Activated CD8-positive, alpha-beta memory T cell treated with anti-CD3 and anti-CD28 coated beads for 4 hours (primary cell): Measurements from ENCODE around the gene OLA1.
"Not testable (repeated sequence)": the region's sequence is repeated elsewhere in the genome, so short reads cannot be mapped to it uniquely, and the experiment has no call there.

Experiments
- DNase-seq, 2 donors: peaks; one replicate each; pipeline ENCODE4 v3.0.0-alpha.2; 2020; ENCODE audit warnings: low read depth in 2 of 2

The OLA1 gene

GRCh38 chr2:174248187-174248997 is at the start of gene OLA1:
Gene OLA1, minus strand, starts transcription at chr2:174248532. Its CDS starts 1,717 bp downstream, at chr2:174246815.
- peak; percentile 90 to 92 for DNase-seq

- DNase-seq, result no peak
Measured at GRCh38 chr2:174292908-174293307, 44.6 kb upstream of the OLA1 start.

DNA sequence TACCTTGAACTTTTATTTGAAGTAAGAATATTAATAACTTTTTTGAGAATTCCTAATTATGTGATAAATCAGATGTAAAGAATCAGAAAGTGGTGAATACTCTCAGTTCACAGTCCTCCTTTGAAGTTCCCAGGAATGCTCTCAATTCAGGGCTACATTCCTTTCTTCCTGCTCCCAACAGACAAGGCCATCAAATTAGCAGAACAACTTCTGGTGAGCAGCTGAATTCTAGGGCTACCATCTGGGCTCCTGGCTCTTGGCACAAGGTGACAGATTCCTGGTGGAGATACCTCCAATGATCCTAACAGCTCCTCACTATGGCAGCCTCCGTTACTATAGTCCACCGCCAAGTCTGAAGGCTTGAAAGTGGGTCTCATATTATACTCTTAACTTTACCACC is 37.8 kb upstream of the OLA1 start:
- no peak for DNase-seq

- DNase-seq, result no peak
Measured at GRCh38 chr2:174282441-174282840, 34.1 kb upstream of the OLA1 start.

GRCh38 chr2:174281736-174282135 is 33.4 kb upstream of the OLA1 start:
- no peak for DNase-seq

DNA sequence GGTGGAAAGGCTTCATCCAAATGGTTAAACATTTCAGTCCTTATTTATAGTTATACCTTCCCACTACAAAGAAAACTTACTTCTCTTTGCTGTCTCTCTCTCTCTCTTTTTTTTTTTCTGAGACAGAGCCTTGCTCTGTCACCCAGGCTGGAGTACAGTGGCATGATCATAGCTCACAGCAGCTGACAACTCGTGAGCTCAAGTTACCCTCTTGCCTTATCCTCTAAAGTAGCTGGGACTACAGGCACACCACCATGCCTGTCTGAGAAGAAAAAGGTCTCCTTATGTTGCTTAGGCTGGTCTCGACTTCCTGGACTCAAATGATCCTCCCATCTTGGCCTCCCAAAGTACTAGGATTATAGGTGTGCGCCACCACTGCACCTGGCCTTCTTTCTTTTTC is 32.3 kb upstream of the OLA1 start:
- DNase-seq, result no peak

GRCh38 chr2:174270263-174270662 is 21.9 kb upstream of the OLA1 start:
- not testable (repeated sequence) for DNase-seq

DNA sequence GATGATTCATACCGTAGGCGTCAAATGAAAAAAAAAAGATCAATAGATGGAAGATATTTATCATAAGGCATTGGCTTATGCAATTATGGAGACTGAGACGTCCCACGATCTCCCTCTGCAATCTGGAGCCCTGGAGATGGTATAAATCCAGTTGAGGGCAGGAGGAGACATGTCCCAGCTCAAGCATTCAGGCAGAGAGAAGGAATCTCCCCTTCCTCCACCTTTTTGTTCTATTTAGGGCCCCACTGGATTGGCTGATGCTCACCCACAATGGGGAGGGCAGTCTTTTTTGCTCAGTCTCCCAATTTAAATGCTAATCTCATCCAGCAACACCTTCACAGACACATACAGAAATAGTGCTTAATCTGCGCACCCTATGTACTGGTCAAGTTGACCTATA is 18.0 kb upstream of the OLA1 start:
- no peak for DNase-seq

GRCh38 chr2:174263997-174264396 is 15.7 kb upstream of the OLA1 start:
- no peak for DNase-seq

DNA sequence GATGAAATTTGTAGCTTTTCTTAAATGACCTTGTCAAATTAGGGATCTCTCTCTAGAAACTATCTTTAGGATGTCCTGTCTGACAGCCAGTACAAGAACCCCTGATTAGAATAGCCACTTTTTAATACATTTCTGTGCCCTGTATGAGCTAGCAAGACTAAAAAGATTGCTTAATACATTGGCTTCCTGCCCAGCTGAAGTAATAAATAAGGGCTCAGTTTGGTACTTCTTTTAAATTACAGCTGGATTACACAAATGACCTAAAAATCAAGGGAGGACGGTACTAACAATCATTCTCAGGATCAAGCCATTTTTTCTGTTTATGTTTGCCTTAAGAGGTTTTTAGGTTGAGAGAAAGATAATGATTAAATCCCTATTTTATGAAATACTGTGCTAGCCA is 11.6 kb upstream of the OLA1 start:
- no peak for DNase-seq

DNA sequence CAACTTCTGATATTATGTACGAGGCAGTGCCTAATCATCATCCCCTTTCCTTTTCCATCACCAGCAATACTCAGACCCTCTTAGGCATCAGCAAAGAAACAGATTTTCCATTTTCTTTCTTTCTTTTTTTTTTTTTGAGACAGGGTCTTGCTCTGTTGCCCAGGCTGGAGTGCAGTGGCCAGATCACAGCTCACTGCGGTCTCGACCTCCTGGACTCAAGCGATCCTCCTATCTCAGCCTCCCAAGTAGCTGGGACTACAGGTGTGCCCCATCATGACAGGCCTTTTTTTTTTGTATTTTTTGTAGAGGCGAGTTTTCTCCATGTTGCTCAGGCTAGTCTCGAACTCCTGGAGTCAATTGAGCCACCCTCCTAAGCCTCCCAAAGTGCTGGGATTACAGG is 5.9 kb upstream of the OLA1 start:
- DNase-seq, result no peak

DNA sequence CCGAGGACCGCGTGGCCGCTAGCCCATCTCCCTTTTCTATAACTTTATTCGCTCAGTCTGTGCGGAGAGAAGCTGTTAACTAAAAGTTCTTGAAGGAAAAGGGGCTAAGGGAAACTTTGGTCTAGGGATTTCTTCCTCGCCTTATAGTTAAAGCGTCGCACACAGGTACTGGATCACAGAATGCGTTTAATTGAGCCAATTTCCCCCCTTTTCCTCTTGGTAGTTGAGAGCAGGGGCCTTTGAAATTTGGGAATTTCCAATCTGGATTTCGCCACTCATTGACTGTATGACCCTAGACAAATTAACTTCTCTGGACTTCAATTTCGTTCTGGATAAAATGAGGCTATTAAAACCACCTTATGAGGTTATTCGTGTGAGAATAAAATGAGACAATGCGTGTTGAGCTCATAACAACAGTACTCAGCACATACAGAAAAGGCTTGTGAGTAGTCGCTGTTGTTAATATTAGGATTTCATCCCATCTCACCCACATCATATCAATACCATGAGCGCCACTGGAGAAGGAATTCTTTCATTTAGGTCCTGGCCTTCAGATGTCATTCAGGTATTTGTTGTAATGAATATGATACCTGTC is 763 bp upstream of the OLA1 start:
- no peak for DNase-seq

GRCh38 chr2:174247474-174248186 is 702 bp downstream of the OLA1 start:
- DNase-seq, result no peak

- DNase-seq, result no peak
Measured at GRCh38 chr2:174246944-174247381, 1.4 kb downstream of the OLA1 start.

DNA sequence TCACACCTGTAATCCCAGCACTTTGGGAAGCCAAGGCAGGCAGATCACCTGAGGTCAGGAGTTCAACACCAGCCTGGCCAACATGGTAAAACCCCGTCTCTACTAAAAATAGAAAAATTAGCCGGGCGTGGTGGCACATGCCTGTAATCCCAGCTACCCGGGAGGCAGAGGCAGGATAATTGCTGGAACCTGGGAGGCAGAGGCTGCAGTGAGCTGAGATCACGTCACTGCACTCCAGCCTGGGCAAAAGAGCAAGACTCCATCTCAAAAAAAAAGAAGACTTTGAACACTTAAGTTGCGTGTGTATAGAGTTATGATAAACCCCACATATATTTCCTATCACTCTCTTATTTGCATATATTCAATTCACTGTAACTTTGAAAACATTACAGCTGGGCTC is 2.7 kb downstream of the OLA1 start:
- DNase-seq, result not testable (repeated sequence)

GRCh38 chr2:174245065-174245464 is 3.3 kb downstream of the OLA1 start:
- no peak for DNase-seq

- DNase-seq, result no peak
Measured at GRCh38 chr2:174243812-174244211, 4.5 kb downstream of the OLA1 start.

GRCh38 chr2:174240097-174240496 is 8.2 kb downstream of the OLA1 start:
- no peak for DNase-seq

GRCh38 chr2:174236429-174236828 is 11.9 kb downstream of the OLA1 start:
- no peak for DNase-seq

DNA sequence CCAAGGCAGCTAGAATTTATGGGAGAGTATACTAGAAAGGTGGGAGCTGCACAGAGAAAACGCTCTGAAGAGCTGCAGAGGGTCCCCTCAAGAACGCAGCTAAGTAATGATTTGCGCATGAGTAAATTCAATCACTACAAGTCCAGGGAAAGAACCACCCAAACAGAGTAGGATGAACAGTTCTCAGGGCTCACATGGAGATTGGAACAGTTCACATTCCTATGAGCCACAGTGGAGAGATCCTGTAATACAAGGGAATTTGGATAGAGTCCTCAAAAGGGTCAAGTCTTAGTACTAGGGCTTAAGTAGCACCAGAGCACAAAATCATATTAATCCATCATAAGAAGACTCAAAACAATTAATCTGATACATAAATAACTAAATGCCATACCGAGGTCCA is 12.7 kb downstream of the OLA1 start:
- DNase-seq, result no peak

GRCh38 chr2:174233771-174234275 is 14.5 kb downstream of the OLA1 start:
- DNase-seq, result no peak

DNA sequence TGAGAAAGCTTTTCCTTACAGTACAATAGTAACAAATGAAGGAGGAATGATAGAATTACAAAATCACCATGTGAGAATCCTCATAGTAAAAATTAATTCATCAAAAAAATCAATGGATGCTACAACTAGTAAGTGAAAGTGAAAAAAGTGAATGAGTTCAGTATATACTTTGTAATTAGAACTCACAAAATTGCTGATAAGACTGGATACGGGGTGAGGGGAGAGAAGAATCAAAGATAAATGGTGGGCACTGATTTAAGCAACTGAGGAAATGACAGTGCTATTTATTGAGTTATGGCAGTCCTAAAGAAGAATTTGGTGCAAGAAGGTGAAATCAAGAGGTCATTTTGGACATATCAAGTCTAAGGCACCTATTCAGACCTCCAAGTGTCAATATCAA is 20.6 kb downstream of the OLA1 start:
- DNase-seq, result no peak
